ENCODE results near the gene OSBPL6. TPM values are rescaled to one million over a fixed set of nuclear protein-coding genes. Genes with fewer than 3 reads are reported as not detected.

OSBPL6 gene
- total and polyA plus RNA-seq, 4 donors: 1.3 to 3.3 (median 2.2) TPM

DNA sequence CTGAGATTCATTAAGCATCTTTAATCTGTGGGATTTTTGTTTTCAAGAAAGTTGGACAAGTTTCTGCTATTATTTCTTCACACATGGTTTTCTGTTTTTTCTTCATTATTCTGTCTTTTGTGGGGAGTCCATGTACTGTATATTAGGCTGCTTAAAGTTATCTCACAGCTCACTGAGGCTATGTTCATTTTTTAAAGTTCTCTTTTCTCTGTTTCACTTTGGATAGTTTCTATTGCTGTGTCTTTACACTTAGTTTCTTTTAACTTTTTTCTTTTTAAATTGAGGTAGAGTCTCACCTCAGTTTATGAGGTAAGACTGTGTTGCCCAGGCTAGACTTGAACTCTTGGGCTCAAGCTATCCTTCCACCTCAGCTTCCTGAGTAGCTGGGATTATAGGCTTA is 8.6 kb downstream of the OSBPL6 start (continued):
- no peak for TF ChIP-seq EGR1 (IDR thresholded peaks at IDR 0.05; ENCODE audit: low read depth in 2 of 2)

DNA sequence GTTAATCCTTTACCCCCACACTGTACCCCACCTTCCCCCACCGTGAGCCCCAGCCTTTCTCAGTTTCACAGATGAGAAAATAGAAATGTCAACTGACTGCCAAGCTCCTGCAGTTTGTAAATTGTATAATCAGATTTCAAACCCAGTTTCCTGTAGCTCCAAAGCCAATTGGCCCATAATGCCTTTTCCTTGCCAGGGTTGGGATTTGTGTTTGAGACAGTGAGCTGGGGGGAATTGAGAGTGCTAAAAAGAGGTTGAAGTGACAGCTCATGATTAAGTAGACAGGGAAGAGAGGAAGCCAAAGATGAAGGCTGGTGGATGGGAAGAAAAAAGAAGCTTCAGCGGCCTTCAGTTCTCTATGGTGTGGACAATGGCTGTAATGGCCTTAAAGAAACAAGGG is 10.7 kb downstream of the OSBPL6 start:
- H3K9ac ChIP-seq (ENCODE audit: low read depth in 1 of 2, low read length in 2 of 2): no peak overlapping the region
- H3K9me3 ChIP-seq (ENCODE audit: control insufficient read depth in 4 of 4, low read length in 3 of 4): no peaks in the 10 kb centered on the region
- TF ChIP-seq, protein P1, sequence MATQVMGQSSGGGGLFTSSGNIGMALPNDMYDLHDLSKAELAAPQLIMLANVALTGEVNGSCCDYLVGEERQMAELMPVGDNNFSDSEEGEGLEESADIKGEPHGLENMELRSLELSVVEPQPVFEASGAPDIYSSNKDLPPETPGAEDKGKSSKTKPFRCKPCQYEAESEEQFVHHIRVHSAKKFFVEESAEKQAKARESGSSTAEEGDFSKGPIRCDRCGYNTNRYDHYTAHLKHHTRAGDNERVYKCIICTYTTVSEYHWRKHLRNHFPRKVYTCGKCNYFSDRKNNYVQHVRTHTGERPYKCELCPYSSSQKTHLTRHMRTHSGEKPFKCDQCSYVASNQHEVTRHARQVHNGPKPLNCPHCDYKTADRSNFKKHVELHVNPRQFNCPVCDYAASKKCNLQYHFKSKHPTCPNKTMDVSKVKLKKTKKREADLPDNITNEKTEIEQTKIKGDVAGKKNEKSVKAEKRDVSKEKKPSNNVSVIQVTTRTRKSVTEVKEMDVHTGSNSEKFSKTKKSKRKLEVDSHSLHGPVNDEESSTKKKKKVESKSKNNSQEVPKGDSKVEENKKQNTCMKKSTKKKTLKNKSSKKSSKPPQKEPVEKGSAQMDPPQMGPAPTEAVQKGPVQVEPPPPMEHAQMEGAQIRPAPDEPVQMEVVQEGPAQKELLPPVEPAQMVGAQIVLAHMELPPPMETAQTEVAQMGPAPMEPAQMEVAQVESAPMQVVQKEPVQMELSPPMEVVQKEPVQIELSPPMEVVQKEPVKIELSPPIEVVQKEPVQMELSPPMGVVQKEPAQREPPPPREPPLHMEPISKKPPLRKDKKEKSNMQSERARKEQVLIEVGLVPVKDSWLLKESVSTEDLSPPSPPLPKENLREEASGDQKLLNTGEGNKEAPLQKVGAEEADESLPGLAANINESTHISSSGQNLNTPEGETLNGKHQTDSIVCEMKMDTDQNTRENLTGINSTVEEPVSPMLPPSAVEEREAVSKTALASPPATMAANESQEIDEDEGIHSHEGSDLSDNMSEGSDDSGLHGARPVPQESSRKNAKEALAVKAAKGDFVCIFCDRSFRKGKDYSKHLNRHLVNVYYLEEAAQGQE (IDR thresholded peaks at IDR 0.05): no peak
- TF ChIP-seq RXRA (IDR thresholded peaks at IDR 0.05) (no peak), EGR1 (IDR thresholded peaks at IDR 0.05; ENCODE audit: low read depth in 2 of 2) (no peak), GABPA (IDR thresholded peaks at IDR 0.05 in 1 of 2, conservative IDR thresholded peaks at IDR 0.05 in 1 of 2) (no peak), TAF1 (conservative IDR thresholded peaks at IDR 0.05) (no peak), YY1 (IDR thresholded peaks at IDR 0.05) (no peak), HNF4G (IDR thresholded peaks at IDR 0.05) (no peak), HNF4A (conservative IDR thresholded peaks at IDR 0.05) (no peak), RAD21 (IDR thresholded peaks at IDR 0.05) (no peak), FOXA1 (IDR thresholded peaks at IDR 0.05) (no peak), SP1 (IDR thresholded peaks at IDR 0.05) (no peak), FOXA2 (IDR thresholded peaks at IDR 0.05) (no peak), JUND (IDR thresholded peaks at IDR 0.05) (no peak)
- TF ChIP-seq, protein P2, sequence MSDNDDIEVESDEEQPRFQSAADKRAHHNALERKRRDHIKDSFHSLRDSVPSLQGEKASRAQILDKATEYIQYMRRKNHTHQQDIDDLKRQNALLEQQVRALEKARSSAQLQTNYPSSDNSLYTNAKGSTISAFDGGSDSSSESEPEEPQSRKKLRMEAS (IDR thresholded peaks at IDR 0.05): no peak
- TF ChIP-seq, protein P3, sequence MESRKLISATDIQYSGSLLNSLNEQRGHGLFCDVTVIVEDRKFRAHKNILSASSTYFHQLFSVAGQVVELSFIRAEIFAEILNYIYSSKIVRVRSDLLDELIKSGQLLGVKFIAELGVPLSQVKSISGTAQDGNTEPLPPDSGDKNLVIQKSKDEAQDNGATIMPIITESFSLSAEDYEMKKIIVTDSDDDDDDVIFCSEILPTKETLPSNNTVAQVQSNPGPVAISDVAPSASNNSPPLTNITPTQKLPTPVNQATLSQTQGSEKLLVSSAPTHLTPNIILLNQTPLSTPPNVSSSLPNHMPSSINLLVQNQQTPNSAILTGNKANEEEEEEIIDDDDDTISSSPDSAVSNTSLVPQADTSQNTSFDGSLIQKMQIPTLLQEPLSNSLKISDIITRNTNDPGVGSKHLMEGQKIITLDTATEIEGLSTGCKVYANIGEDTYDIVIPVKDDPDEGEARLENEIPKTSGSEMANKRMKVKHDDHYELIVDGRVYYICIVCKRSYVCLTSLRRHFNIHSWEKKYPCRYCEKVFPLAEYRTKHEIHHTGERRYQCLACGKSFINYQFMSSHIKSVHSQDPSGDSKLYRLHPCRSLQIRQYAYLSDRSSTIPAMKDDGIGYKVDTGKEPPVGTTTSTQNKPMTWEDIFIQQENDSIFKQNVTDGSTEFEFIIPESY (IDR thresholded peaks at IDR 0.05): no peak
- TF ChIP-seq, protein P4, sequence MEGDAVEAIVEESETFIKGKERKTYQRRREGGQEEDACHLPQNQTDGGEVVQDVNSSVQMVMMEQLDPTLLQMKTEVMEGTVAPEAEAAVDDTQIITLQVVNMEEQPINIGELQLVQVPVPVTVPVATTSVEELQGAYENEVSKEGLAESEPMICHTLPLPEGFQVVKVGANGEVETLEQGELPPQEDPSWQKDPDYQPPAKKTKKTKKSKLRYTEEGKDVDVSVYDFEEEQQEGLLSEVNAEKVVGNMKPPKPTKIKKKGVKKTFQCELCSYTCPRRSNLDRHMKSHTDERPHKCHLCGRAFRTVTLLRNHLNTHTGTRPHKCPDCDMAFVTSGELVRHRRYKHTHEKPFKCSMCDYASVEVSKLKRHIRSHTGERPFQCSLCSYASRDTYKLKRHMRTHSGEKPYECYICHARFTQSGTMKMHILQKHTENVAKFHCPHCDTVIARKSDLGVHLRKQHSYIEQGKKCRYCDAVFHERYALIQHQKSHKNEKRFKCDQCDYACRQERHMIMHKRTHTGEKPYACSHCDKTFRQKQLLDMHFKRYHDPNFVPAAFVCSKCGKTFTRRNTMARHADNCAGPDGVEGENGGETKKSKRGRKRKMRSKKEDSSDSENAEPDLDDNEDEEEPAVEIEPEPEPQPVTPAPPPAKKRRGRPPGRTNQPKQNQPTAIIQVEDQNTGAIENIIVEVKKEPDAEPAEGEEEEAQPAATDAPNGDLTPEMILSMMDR (IDR thresholded peaks at IDR 0.05; ENCODE audit: low read depth, low read length, missing input control): no peak
- DNase-seq (ENCODE audit: low spot score): no peak
- no peaks in the 10 kb centered on the region for H3K36me3 ChIP-seq (ENCODE audit: control insufficient read depth in 4 of 4, insufficient read depth in 3 of 4, low read depth in 1 of 4, low read length in 3 of 4)
- H3K27me3 ChIP-seq (ENCODE audit: control insufficient read depth in 4 of 4, insufficient read depth in 4 of 4, low read length in 3 of 4): no peaks in the 10 kb centered on the region
- H3K4me1 ChIP-seq (ENCODE audit: control insufficient read depth in 4 of 4, insufficient read depth in 4 of 4, low read length in 3 of 4): no peaks in the 10 kb centered on the region
- no peak overlapping the region for H3K4me3 ChIP-seq (ENCODE audit: low read depth in 1 of 3, low read length in 3 of 3)
- 67% methylated on average over 2 of the region's 2 CpGs for WGBS
- no peak overlapping the region for H3K27ac ChIP-seq (ENCODE audit: low read depth in 1 of 2, low read length in 2 of 2)

Data from liver (tissue), 9 donors.